Lower leg skin (tissue), 3 donors: Measurements from ENCODE around the gene OTUB1.

ENCODE experiments used
- POLR2A ChIP-seq, 2 donors: fragments of 450-650 bp; IDR thresholded peaks; one replicate each; pipeline ENCODE4 v1.6.1; 2016 to 2017; ENCODE audit warnings: antibody characterized with exemption in 2 of 2, mild to moderate bottlenecking in 1 of 2, moderate library complexity in 1 of 2
- TF ChIP-seq, protein P1 (sequence below), 3 donors: fragments of 450-650 bp; IDR thresholded peaks; one replicate each; pipeline ENCODE4 v1.5.1; 2016; ENCODE audit warnings: antibody characterized with exemption in 3 of 3, mild to moderate bottlenecking in 3 of 3, moderate library complexity in 2 of 3

DNA sequence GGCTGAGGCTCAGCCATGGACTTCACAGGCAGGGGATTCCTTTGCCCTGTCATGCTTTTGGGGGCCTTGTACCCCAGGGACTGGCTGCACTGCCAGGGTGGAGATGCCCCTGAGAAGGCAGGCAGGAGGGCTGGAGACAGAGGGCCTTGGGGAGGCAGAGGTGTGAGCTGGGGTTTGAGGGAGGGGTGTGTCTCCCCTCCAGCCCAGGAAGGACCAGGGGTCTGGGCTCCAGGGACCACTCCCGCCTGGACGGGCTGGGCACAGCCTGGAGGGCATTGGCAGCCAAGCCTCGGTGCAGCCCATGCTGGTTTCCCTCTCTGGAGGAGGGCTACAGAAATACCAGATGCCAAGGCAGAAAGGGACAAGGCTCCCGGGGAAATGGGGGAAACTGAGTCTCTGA lies 19.5 kb downstream of the OTUB1 start:
- TF ChIP-seq, protein P1, sequence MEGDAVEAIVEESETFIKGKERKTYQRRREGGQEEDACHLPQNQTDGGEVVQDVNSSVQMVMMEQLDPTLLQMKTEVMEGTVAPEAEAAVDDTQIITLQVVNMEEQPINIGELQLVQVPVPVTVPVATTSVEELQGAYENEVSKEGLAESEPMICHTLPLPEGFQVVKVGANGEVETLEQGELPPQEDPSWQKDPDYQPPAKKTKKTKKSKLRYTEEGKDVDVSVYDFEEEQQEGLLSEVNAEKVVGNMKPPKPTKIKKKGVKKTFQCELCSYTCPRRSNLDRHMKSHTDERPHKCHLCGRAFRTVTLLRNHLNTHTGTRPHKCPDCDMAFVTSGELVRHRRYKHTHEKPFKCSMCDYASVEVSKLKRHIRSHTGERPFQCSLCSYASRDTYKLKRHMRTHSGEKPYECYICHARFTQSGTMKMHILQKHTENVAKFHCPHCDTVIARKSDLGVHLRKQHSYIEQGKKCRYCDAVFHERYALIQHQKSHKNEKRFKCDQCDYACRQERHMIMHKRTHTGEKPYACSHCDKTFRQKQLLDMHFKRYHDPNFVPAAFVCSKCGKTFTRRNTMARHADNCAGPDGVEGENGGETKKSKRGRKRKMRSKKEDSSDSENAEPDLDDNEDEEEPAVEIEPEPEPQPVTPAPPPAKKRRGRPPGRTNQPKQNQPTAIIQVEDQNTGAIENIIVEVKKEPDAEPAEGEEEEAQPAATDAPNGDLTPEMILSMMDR (IDR thresholded peaks at IDR 0.05) = no peak
- no peak for TF ChIP-seq POLR2A (IDR thresholded peaks at IDR 0.05)
